Measurements from ENCODE around the gene GDA. TPM values are rescaled to one million over a fixed set of nuclear protein-coding genes. Genes with fewer than 3 reads are reported as not detected.

Gene GDA
- total RNA-seq, 1 donor from 2014 or later = 2.7 TPM

DNA sequence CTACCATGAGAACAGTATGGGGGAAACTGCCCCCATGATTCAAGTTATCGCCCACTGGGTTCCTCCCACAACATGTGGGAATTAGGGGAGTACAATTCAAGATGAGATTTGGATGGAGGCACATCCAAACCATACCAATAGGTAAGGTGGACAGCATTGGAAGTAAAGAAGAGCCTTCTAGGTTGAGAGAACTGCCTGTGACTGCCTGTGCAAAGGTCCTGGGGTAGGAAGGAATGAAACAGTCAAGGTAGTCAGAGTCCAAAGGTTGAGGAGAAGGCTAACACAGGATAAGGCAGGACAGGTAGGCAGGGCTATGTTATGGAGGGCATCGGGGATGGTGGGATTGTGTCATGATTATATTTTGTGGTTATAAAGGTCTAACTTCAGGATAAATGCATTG lies 6.1 kb downstream of the GDA start:
- Histone ChIP-seq H2AFZ (replicated peaks) (no peak overlapping the region), H3K4me1 (no peaks in the 10 kb centered on the region), H3K4me2 (no peak overlapping the region), H3K27ac (no peak overlapping the region), H3K27me3 (peaks cover 21% of the 10 kb centered on the region), H3K9ac (no peak overlapping the region), H3K4me3 (no peak overlapping the region), H4K20me1 (ENCODE audit: low read depth) (no peaks in the 10 kb centered on the region), H3K36me3 (no peaks in the 10 kb centered on the region), H3K79me2 (ENCODE audit: low read depth) (no peaks in the 10 kb centered on the region), H3K9me3 (ENCODE audit: low read depth) (no peaks in the 10 kb centered on the region), H3F3A (ENCODE audit: low read depth) (no peaks in the 10 kb centered on the region)
- no peak for DNase-seq (ENCODE audit: low spot score)
- no peak overlapping the region for H3K4me3 Mint-ChIP-seq
- peaks cover 10% of the 10 kb centered on the region for H3K27me3 Mint-ChIP-seq (ENCODE audit: insufficient read depth, low read depth)
- H3K36me3 Mint-ChIP-seq = no peaks in the 10 kb centered on the region
- TF ChIP-seq EZH2phosphoT487 (IDR thresholded peaks at IDR 0.05) = no peak
- TF ChIP-seq EZH2 (IDR thresholded peaks at IDR 0.05) = no peak
- H3K27ac Mint-ChIP-seq = no peak overlapping the region
- peaks cover 9% of the 10 kb centered on the region for H3K9me3 Mint-ChIP-seq
- H3K4me1 Mint-ChIP-seq = peaks cover 3% of the 10 kb centered on the region

DNA sequence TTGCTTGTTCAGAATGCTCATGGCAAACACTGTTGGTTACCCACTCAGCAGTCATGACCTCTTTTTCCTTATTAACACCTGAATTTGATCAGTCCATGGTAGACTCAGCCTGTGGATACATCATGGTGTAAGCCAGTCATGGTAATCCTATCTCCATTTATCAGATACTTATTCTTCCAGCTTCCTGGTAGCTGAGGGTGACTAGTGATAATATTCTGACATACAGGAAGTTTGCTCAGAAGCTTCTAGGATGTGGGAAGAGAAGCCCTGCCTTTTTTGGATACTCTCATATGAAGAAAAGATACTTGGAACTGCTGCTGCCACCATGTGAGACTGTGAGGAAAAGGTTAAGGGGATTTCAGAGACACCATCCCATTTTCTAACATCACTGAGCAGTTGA lies 7.3 kb downstream of the GDA start:
- DNase-seq (ENCODE audit: low spot score) = no peak
- TF ChIP-seq EZH2 (IDR thresholded peaks at IDR 0.05) (no peak), EZH2phosphoT487 (IDR thresholded peaks at IDR 0.05) (no peak)
- TF ChIP-seq, protein P1, sequence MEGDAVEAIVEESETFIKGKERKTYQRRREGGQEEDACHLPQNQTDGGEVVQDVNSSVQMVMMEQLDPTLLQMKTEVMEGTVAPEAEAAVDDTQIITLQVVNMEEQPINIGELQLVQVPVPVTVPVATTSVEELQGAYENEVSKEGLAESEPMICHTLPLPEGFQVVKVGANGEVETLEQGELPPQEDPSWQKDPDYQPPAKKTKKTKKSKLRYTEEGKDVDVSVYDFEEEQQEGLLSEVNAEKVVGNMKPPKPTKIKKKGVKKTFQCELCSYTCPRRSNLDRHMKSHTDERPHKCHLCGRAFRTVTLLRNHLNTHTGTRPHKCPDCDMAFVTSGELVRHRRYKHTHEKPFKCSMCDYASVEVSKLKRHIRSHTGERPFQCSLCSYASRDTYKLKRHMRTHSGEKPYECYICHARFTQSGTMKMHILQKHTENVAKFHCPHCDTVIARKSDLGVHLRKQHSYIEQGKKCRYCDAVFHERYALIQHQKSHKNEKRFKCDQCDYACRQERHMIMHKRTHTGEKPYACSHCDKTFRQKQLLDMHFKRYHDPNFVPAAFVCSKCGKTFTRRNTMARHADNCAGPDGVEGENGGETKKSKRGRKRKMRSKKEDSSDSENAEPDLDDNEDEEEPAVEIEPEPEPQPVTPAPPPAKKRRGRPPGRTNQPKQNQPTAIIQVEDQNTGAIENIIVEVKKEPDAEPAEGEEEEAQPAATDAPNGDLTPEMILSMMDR (IDR thresholded peaks at IDR 0.05) = no peak
- no peaks in the 10 kb centered on the region for H3K36me3 ChIP-seq
- no peak overlapping the region for H2AFZ ChIP-seq (replicated peaks)
- H3K27me3 ChIP-seq = peaks cover 8% of the 10 kb centered on the region
- no peak overlapping the region for H3K27ac ChIP-seq
- no peaks in the 10 kb centered on the region for H3K79me2 ChIP-seq (ENCODE audit: low read depth)
- H3K4me1 ChIP-seq = no peaks in the 10 kb centered on the region
- H3F3A ChIP-seq (ENCODE audit: low read depth) = no peaks in the 10 kb centered on the region
- Mint-ChIP-seq H3K36me3 (no peaks in the 10 kb centered on the region), H3K4me3 (no peak overlapping the region), H3K4me1 (no peaks in the 10 kb centered on the region), H3K9me3 (peaks cover 5% of the 10 kb centered on the region), H3K27ac (no peak overlapping the region), H3K27me3 (ENCODE audit: insufficient read depth, low read depth) (peaks cover 2% of the 10 kb centered on the region)
- H3K9me3 ChIP-seq (ENCODE audit: low read depth) = no peaks in the 10 kb centered on the region
- no peaks in the 10 kb centered on the region for H4K20me1 ChIP-seq (ENCODE audit: low read depth)
- H3K4me3 ChIP-seq = no peak overlapping the region
- no peak overlapping the region for H3K9ac ChIP-seq
- no peak overlapping the region for H3K4me2 ChIP-seq

DNA sequence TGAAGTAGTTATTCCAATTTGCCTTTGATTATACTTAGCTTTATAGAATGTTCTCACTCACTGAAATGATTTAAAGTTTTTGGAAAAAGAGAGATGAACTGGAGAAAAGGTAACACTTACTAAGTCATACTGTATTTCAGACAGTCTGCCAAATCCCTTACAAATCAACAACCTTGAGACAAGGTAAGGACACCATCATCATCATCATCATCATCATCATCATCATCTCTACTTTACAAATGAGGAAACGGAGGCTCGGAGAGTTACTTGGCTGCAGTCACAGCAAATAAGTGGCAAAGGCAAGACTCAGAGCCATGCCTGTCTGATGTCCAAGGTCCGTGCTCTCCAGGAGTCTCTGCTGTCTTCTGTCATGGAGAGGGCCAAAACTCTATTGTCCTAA lies 9.4 kb downstream of the GDA start:
- no peaks in the 10 kb centered on the region for H4K20me1 ChIP-seq (ENCODE audit: low read depth)
- peaks cover 2% of the 10 kb centered on the region for H3K27me3 Mint-ChIP-seq (ENCODE audit: insufficient read depth, low read depth)
- TF ChIP-seq EZH2phosphoT487 (IDR thresholded peaks at IDR 0.05) (no peak), EZH2 (IDR thresholded peaks at IDR 0.05) (no peak)
- TF ChIP-seq, protein P1 (IDR thresholded peaks at IDR 0.05) = no peak
- H3K27ac ChIP-seq = no peak overlapping the region
- no peaks in the 10 kb centered on the region for H3K79me2 ChIP-seq (ENCODE audit: low read depth)
- no peaks in the 10 kb centered on the region for H3K27me3 ChIP-seq
- DNase-seq (ENCODE audit: low spot score) = no peak
- no peak overlapping the region for H2AFZ ChIP-seq (replicated peaks)
- no peak overlapping the region for H3K9ac ChIP-seq
- H3K27ac Mint-ChIP-seq = no peak overlapping the region
- H3K4me3 ChIP-seq = no peak overlapping the region
- no peaks in the 10 kb centered on the region for H3K36me3 Mint-ChIP-seq
- no peaks in the 10 kb centered on the region for H3F3A ChIP-seq (ENCODE audit: low read depth)
- H3K4me2 ChIP-seq = no peak overlapping the region
- H3K9me3 Mint-ChIP-seq = peaks cover 5% of the 10 kb centered on the region
- H3K4me1 Mint-ChIP-seq = no peaks in the 10 kb centered on the region
- no peak overlapping the region for H3K4me3 Mint-ChIP-seq
- no peaks in the 10 kb centered on the region for H3K36me3 ChIP-seq
- H3K9me3 ChIP-seq (ENCODE audit: low read depth) = no peaks in the 10 kb centered on the region
- no peaks in the 10 kb centered on the region for H3K4me1 ChIP-seq

DNA sequence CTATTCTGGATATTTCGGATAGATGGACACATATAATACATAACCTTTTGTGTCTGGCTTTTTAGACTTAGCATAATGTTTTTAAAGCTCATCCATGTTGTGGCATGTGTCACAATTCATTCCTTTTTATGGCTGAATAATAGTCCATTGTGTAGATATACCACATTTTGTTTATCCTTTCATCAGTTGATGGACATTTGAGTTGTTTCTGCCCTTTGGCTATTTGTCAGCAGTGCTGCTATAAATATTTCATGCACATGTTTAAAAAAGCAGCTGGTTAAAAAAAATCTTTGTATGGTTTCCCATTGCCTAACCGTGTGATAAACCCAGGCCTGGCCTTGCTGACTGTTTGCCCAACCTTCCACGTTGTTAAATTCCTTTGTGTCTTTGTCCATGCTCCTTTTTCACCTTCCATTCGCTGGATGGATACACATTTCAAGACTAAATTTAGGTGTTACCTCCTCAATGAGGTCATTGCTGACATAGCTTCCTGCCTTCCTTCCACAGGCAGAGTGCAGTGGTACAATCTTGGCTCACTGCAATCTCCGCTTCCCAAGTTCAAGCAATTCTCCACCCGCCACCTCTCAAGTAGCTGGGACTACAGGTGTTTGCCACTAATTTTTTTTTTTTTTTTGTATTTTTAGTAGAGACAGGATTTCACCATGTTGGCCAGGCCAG lies 11.3 kb downstream of the GDA start:
- H3K36me3 Mint-ChIP-seq = no peaks in the 10 kb centered on the region
- no peak for DNase-seq (ENCODE audit: low spot score)
- no peak for TF ChIP-seq EZH2 (IDR thresholded peaks at IDR 0.05)
- TF ChIP-seq EZH2phosphoT487 (IDR thresholded peaks at IDR 0.05) = no peak
- TF ChIP-seq, protein P1 (IDR thresholded peaks at IDR 0.05) = no peak
- H3K4me3 ChIP-seq = no peak overlapping the region
- H3K27ac ChIP-seq = no peak overlapping the region
- H4K20me1 ChIP-seq (ENCODE audit: low read depth) = no peaks in the 10 kb centered on the region
- H3K4me3 Mint-ChIP-seq = no peak overlapping the region
- no peak overlapping the region for H3K9ac ChIP-seq
- H3K4me2 ChIP-seq = no peak overlapping the region
- H3K4me1 Mint-ChIP-seq = no peaks in the 10 kb centered on the region
- no peak overlapping the region for H3K27ac Mint-ChIP-seq
- H3K9me3 Mint-ChIP-seq = peaks cover 1% of the 10 kb centered on the region
- peaks cover 2% of the 10 kb centered on the region for H3K27me3 Mint-ChIP-seq (ENCODE audit: insufficient read depth, low read depth)
- no peak overlapping the region for H2AFZ ChIP-seq (replicated peaks)
- H3K4me1 ChIP-seq = no peaks in the 10 kb centered on the region
- no peaks in the 10 kb centered on the region for H3K9me3 ChIP-seq (ENCODE audit: low read depth)
- no peaks in the 10 kb centered on the region for H3K36me3 ChIP-seq
- no peaks in the 10 kb centered on the region for H3K27me3 ChIP-seq
- no peaks in the 10 kb centered on the region for H3F3A ChIP-seq (ENCODE audit: low read depth)
- H3K79me2 ChIP-seq (ENCODE audit: low read depth) = no peaks in the 10 kb centered on the region

Data from neural progenitor cell (in vitro differentiated cells).